NCI-H187 treated with DMSO at 0.1 percent for 48 hours (cell line): ENCODE measurements around the gene BDKRB1.

Experiments used
- DNase-seq: peaks from one replicate; lab custom pipeline; 2025; lab: John Stamatoyannopoulos, UW

The BDKRB1 gene

DNA sequence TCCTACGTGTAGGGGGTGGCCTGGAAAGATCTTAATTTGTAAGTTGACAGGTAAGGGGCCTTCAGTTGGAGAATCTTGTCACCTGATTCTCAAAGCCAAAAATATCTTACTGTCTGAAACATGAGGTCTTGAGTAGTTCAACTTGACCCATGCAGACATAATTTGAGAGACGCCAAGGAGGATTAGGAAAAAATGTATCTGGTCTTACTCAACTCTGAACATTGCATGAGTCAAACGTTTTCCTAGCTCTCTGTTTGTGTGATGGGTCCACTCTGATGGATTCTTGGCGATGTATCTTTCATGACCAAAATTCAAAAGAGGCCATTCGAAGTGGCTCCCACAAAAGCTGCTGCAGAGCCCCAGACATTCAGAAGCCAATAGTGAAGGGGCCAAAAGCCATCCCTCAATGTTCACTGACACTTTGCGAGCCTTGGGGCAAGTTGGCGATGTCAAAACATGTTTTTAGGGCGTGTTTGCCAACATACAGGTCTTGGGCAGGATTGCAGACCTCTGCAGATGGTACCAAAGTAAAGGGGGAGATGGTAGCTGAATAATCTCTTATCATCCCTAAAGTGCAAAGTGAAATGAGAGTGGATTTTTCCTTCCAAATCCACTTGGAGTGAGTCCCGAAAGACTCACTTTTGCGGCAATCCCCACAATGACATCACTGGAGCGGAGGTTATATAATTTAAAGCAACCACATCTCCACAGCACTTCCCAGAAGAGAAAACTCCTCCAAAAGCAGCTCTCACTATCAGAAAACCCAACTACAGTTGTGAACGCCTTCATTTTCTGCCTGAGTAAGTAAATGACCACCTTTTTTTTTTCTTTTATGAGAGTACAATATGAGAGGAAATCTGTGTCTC lies at the start of gene BDKRB1:
BDKRB1 (plus strand) TSS at position 710 of the 866 bp plus-strand sequence. CDS start 7,473 bp downstream, outside the sequence.
- DNase-seq, result no peak

DNA sequence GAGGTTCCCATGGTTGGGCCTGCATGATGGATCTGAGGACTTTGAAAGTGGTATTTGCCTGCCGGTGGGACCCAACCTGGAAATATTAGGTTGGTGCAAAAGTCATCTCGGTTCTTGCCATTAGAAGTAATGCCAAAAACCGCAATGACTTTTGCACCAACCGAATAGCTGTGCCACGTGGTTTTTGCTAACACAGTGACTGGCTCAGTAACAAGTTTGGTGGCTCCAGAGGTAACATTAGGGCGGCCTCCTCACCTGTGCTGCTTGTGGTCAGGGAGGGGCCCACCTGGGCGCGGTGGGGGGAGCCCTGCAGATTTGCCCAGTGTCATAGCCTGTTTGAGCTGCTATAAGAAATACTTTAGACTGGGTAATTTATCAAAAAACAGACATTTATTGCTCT lies 49.5 kb upstream of the BDKRB1 start:
- DNase-seq, result no peak

- DNase-seq, result no peak
These were observed 48.3 kb upstream of the BDKRB1 start for GRCh38 chr14:96207686-96208085.

DNA sequence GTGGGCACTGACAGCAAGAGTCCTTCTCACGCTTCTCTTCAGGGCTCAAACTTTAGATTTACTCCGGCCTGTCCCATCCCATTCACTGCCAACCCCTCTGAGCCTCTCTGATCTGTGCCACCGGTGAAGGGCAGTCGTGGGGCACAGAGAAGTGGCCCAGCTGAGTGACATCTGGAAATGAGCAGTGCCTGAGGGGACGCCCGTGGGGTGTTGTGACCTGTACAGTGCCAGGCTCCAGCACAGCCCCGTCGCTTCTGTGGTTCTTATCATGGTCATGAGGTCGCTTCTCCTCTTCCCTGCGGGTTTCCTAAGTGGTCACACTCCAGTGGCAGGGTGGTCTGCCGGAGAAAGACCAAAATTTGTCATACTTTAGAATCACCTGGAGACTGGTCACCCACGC lies 47.3 kb upstream of the BDKRB1 start:
- DNase-seq, result no peak

DNA sequence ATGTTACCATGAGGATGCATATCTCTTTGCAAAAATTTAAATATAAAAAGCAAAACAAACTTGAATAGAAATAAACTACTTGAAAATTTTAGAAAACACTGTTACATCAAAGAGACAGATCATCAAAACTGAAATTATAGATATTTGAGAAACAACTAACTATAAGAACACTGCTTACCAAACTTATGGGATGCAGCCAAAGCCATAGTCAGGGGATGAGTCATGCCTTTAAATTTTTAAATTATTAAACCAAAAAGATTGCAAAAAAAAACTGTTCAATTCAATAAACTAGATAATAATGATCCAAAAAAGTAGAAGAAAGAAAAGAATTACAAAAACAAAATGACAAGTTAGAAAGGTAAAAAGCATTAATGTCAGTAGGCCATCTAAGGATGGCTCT lies 43.9 kb upstream of the BDKRB1 start:
- no peak for DNase-seq

DNA sequence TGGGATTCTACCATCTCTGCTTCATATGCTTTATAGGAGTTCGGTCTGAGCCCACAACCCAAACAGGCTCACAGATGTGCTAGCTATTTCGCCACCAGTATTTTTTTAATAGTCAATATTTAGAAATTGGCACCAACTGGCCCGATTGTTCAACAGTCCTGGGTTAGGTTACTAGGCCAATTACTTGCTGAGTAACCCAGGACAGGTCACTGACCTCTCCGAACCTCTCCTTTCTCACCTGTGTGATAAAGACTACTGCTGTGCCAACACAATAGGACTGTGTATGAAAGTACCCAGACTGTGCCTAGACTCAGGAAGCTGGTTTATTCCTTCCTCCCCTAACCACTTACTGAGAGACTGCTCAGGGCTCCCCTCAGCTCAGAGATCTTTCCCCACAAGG lies 43.1 kb upstream of the BDKRB1 start:
- no peak for DNase-seq

GRCh38 chr14:96213871-96214465 lies 42.0 kb upstream of the BDKRB1 start:
- DNase-seq, result no peak

DNA sequence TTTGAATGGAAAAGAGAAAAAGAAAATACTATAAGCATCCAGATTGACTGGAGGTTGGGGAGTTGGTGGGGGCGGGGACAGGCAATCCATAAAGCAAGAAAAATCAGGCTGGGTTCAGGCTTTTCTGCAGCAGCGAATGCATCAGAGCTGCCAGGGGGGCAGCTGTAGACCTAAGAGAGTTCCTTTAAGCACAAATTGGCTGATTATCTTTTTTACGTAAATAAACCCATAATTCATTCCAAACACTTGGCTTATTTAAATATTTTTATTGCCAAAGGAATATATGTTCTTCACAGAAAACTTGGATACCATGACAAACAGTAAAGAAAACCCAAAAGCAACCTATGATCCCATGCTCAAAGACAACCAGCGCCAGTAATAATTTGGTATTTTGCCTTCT lies 41.2 kb upstream of the BDKRB1 start:
- no peak for DNase-seq

GRCh38 chr14:96215452-96216244 lies 40.4 kb upstream of the BDKRB1 start:
- DNase-seq, result no peak

DNA sequence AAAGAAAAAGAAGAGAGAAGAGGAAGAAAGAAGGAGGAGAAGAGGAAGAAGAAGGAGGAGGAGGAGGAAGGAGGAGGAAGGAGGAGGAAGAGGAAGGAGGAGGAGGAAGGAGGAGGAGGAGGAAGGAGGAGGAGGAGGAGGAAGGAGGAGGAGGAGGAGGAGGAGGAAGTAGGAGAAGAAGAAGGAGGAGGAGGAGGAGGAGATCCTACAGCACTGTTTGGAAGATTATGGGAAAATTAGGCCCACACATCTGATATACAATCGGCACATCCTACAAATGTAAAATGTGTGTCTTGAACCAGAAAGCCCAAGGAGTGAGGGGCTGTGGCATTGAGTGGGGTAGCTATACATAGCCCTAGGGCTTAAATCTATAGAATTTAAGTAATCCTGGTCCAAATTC lies 39.4 kb upstream of the BDKRB1 start:
- DNase-seq, result no peak

GRCh38 chr14:96217376-96217913 lies 38.6 kb upstream of the BDKRB1 start:
- DNase-seq, result no peak

DNA sequence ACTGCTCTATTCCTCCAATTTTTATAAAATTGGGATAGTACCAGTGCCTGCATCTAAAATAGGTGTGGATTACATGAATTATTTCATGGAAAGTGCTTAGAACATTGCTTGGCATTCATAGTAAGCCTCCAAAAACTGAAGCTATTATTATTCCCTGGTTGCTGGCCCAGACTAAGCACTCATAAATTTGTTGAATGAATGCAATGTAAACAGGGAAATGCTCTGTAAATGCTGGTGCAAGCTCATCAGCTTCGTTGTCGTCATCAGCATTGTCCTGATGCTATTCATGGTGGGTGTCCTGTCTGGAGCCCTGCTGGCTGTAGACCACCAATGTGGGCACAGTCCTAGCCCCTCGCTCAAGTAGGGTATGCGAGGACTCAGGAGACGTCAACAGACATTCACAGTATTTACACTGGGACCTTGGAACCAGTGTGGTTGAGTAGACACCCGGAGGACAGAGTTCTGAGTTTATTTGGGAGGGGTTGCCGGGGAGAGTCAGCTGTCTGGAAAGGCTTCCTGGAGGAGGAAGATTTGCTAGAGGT lies 34.8 kb upstream of the BDKRB1 start:
- no peak for DNase-seq

DNA sequence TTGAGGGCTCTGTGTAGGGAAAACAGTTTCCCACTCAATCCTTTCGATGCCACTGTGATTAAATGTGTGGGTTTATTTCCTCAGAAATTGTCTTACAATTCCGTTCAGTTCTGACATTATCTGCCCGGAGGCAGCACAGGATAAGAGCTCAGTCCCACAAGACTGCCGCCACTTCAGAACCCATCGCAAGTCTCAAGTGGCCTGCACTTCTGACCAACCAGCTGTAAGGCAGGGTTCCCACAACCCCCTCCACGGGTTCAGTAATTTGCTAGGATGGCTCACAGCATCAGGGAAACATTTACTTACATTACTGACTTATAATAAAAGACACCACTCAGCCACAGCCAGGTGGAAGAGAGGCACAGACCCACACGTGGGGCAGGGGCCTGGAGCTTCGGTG lies 34.2 kb upstream of the BDKRB1 start:
- DNase-seq, result no peak

DNA sequence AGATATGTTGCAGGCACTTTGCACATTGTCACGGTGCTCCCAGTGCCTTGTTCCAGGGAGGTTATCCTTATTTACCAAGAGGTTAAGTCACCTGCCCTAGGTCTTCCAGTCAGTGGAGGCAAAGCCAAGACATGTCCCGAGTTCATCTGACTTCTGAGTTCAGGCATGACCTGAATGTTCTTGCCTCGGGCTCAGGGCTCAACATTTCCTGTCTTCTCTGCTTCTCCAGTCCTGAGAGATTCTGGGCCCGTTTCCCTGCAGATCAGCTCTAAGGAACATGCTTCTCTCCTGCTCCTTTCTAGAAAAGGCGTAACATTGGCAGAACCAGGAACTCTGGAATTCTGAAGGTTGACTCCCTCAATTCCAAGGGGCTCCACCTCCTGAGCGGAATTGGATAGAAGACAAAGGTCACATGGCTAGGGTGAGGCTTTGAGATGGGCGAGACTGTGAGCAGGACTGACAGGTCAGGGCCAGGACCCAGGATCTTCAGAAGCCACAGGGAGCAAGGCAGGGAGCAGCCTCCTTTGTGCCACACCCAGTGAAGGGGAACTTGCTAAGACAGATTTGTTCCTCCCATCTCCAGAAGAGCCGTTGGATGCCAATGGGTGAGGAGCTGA lies 31.4 kb upstream of the BDKRB1 start:
- DNase-seq, result no peak

DNA sequence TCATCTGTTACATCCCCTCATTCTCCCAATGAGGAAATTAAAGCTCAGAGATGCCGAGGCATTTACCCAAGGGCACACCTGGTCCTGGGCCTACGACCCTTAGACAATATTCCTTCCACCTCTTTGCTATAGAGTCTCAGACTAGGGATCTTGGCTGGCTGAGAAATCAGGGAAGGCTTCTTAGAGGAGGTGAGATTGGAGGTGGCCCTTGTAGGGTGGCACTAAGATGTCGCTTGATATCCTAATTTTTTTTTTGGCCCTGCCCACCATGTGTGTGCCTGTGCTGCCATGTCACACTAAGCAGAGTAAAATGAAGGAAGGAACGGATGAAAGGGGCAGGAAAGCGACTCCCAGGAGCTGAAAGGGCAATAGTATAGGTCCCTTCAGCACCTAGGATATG lies 30.8 kb upstream of the BDKRB1 start:
- no peak for DNase-seq

DNA sequence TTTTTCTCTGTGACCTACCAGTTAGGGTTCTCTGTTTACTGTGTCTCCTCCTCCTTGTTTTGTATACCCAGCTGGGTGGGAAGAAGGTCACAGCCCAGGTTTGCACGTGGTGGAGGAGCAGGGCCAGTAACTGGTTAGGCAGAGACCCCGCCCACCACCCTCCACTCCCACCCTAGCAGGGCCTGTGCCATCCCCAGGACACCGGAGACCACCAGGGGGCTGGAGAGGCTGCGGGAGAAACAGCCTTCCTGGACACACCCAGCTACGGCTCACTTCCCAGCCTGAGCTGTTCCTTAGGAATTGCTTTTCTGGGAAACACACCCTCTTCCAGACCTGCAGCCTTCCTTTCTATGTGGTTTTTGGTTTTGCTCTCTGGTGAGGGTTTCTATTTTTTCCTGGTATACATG lies 30.3 kb upstream of the BDKRB1 start:
- no peak for DNase-seq

- DNase-seq, result no peak
These were observed 28.6 kb upstream of the BDKRB1 start for GRCh38 chr14:96227428-96227827.

DNA sequence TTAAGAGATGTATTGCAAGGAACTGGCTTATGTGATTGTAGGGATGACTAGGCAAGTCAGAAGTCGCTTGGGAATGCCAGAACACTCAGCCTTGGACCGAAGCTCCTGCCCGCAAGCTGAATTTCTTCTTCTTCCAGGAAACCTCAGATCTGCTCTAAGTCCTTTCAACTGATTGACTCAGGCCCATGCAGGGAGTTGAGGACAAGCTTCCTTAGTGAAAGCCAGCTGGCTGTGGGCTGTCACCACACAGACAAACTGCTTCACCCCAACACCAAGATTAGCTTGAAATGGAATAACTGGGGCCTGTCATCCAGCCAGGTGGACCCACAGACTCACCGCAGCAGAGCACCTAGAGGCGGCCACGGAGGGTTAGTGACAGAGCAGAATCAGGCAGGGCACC lies 26.7 kb upstream of the BDKRB1 start:
- DNase-seq, result no peak

- DNase-seq, result no peak
These were observed 25.0 kb upstream of the BDKRB1 start for GRCh38 chr14:96231056-96231455.

GRCh38 chr14:96231526-96232130 lies 24.4 kb upstream of the BDKRB1 start:
- no peak for DNase-seq

GRCh38 chr14:96232506-96232905 lies 23.5 kb upstream of the BDKRB1 start:
- DNase-seq, result no peak
